HepG2 (cell line): ENCODE results near the gene FBP2.

ENCODE experiments used
- ATF2 ChIP-seq: sonication (generic); formaldehyde crosslinking; IDR thresholded peaks from 2 replicates; pipeline ENCODE4 v1.4.0; 2020; ENCODE audit warnings: missing genetic modification reagents
- CCAR2 ChIP-seq: fragments of 200-400 bp; formaldehyde crosslinking; optimal IDR thresholded peaks from 2 replicates; pipeline ENCODE3; 2018; ENCODE audit warnings: low read depth, mild to moderate bottlenecking, low read length, moderate library complexity
- EED ChIP-seq: sonication (generic); formaldehyde crosslinking; IDR thresholded peaks from 2 replicates; pipeline ENCODE4 v1.5.0; 2020; ENCODE audit warnings: mild to moderate bottlenecking, missing genetic modification reagents
- EP300 ChIP-seq, 3 experiments: sonication (generic) in 1 of 3; formaldehyde crosslinking in 1 of 3; IDR thresholded peaks; 2 replicates each; pipeline versions ENCODE4 v1.5.1 to v1.6.1; 2011 to 2020; ENCODE audit warnings: low read depth in 2 of 3, low read length in 2 of 3, borderline replicate concordance in 1 of 3, improper control_type of control experiment in 1 of 3, mild to moderate bottlenecking in 1 of 3, missing genetic modification reagents in 1 of 3, moderate library complexity in 1 of 3
- GABPA ChIP-seq, 2 experiments: IDR thresholded peaks; 2 replicates each; pipeline ENCODE4 v1.6.1; 2011 to 2016; ENCODE audit warnings: low read depth in 2 of 2, low read length in 1 of 2, missing biosample characterization in 1 of 2, missing genetic modification characterization in 1 of 2
- MAZ ChIP-seq, 2 experiments: sonication (generic) in 1 of 2; formaldehyde crosslinking in 1 of 2; IDR thresholded peaks; 2 replicates each; pipeline versions ENCODE4 v1.5.0 to v1.6.1; 2012 to 2020; ENCODE audit warnings: low read depth in 2 of 2, mild to moderate bottlenecking in 2 of 2, borderline replicate concordance in 1 of 2, improper control_type of control experiment in 1 of 2, low read length in 1 of 2, missing genetic modification reagents in 1 of 2, moderate library complexity in 1 of 2
- POLR2AphosphoS5 ChIP-seq: IDR thresholded peaks from 2 replicates; pipeline ENCODE4 v1.6.1; 2012; ENCODE audit warnings: low read depth, low read length
- SNAI1 ChIP-seq: sonication (generic); formaldehyde crosslinking; IDR thresholded peaks from 2 replicates; pipeline ENCODE4 v1.5.0; 2020; ENCODE audit warnings: mild to moderate bottlenecking, missing genetic modification reagents, borderline replicate concordance
- ZMYM2 ChIP-seq: sonication (generic); formaldehyde crosslinking; IDR thresholded peaks from 2 replicates; pipeline ENCODE4 v1.8.0; 2022; ENCODE audit warnings: mild to moderate bottlenecking, missing genetic modification reagents
- TF ChIP-seq, protein P1 (sequence below): sonication (generic); formaldehyde crosslinking; IDR thresholded peaks from 2 replicates; pipeline ENCODE4 v1.5.0; 2020; ENCODE audit warnings: mild to moderate bottlenecking, missing genetic modification reagents, moderate library complexity
- TF ChIP-seq, protein P2 (sequence below): sonication (generic); formaldehyde crosslinking; conservative IDR thresholded peaks from 2 replicates; pipeline ENCODE4 v1.8.1; 2023; ENCODE audit warnings: missing genetic modification reagents
- TF ChIP-seq, protein P3 (sequence below): IDR thresholded peaks from 2 replicates; pipeline ENCODE4 v1.6.1; 2012; ENCODE audit warnings: inconsistent platforms
- TF ChIP-seq, protein P4 (sequence below): sonication (generic); formaldehyde crosslinking; IDR thresholded peaks from 2 replicates; pipeline ENCODE4 v1.5.1; 2020; ENCODE audit warnings: mild to moderate bottlenecking, missing genetic modification reagents, borderline replicate concordance

GRCh38 chr9:94632737-94633136, 39.1 kb upstream of the FBP2 start:
- TF ChIP-seq, protein P1, sequence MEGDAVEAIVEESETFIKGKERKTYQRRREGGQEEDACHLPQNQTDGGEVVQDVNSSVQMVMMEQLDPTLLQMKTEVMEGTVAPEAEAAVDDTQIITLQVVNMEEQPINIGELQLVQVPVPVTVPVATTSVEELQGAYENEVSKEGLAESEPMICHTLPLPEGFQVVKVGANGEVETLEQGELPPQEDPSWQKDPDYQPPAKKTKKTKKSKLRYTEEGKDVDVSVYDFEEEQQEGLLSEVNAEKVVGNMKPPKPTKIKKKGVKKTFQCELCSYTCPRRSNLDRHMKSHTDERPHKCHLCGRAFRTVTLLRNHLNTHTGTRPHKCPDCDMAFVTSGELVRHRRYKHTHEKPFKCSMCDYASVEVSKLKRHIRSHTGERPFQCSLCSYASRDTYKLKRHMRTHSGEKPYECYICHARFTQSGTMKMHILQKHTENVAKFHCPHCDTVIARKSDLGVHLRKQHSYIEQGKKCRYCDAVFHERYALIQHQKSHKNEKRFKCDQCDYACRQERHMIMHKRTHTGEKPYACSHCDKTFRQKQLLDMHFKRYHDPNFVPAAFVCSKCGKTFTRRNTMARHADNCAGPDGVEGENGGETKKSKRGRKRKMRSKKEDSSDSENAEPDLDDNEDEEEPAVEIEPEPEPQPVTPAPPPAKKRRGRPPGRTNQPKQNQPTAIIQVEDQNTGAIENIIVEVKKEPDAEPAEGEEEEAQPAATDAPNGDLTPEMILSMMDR (CRISPR knock-in tag): no peak
- TF ChIP-seq POLR2AphosphoS5 (no peak), MAZ (IDR thresholded peaks at IDR 0.05; ENCODE audit: borderline replicate concordance, low read depth, low read length) (no peak), MAZ (CRISPR knock-in tag; IDR thresholded peaks at IDR 0.05; ENCODE audit: low read depth) (no peak), GABPA (IDR thresholded peaks at IDR 0.05; ENCODE audit: low read depth, low read length) (no peak), GABPA (CRISPR knock-in tag; IDR thresholded peaks at IDR 0.05; ENCODE audit: low read depth) (no peak), ATF2 (CRISPR knock-in tag) (no peak), EED (CRISPR knock-in tag) (no peak), CCAR2 (no peak), EP300 (IDR thresholded peaks at IDR 0.05; ENCODE audit: low read depth in 2 of 2, low read length in 2 of 2) (no peak), EP300 (CRISPR knock-in tag; IDR thresholded peaks at IDR 0.05; ENCODE audit: borderline replicate concordance) (no peak), SNAI1 (CRISPR knock-in tag) (no peak), ZMYM2 (CRISPR knock-in tag) (no peak)
- TF ChIP-seq, protein P2, sequence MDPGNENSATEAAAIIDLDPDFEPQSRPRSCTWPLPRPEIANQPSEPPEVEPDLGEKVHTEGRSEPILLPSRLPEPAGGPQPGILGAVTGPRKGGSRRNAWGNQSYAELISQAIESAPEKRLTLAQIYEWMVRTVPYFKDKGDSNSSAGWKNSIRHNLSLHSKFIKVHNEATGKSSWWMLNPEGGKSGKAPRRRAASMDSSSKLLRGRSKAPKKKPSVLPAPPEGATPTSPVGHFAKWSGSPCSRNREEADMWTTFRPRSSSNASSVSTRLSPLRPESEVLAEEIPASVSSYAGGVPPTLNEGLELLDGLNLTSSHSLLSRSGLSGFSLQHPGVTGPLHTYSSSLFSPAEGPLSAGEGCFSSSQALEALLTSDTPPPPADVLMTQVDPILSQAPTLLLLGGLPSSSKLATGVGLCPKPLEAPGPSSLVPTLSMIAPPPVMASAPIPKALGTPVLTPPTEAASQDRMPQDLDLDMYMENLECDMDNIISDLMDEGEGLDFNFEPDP (CRISPR knock-in tag): no peak
- TF ChIP-seq, protein P3, sequence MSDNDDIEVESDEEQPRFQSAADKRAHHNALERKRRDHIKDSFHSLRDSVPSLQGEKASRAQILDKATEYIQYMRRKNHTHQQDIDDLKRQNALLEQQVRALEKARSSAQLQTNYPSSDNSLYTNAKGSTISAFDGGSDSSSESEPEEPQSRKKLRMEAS: no peak
- TF ChIP-seq, protein P4, sequence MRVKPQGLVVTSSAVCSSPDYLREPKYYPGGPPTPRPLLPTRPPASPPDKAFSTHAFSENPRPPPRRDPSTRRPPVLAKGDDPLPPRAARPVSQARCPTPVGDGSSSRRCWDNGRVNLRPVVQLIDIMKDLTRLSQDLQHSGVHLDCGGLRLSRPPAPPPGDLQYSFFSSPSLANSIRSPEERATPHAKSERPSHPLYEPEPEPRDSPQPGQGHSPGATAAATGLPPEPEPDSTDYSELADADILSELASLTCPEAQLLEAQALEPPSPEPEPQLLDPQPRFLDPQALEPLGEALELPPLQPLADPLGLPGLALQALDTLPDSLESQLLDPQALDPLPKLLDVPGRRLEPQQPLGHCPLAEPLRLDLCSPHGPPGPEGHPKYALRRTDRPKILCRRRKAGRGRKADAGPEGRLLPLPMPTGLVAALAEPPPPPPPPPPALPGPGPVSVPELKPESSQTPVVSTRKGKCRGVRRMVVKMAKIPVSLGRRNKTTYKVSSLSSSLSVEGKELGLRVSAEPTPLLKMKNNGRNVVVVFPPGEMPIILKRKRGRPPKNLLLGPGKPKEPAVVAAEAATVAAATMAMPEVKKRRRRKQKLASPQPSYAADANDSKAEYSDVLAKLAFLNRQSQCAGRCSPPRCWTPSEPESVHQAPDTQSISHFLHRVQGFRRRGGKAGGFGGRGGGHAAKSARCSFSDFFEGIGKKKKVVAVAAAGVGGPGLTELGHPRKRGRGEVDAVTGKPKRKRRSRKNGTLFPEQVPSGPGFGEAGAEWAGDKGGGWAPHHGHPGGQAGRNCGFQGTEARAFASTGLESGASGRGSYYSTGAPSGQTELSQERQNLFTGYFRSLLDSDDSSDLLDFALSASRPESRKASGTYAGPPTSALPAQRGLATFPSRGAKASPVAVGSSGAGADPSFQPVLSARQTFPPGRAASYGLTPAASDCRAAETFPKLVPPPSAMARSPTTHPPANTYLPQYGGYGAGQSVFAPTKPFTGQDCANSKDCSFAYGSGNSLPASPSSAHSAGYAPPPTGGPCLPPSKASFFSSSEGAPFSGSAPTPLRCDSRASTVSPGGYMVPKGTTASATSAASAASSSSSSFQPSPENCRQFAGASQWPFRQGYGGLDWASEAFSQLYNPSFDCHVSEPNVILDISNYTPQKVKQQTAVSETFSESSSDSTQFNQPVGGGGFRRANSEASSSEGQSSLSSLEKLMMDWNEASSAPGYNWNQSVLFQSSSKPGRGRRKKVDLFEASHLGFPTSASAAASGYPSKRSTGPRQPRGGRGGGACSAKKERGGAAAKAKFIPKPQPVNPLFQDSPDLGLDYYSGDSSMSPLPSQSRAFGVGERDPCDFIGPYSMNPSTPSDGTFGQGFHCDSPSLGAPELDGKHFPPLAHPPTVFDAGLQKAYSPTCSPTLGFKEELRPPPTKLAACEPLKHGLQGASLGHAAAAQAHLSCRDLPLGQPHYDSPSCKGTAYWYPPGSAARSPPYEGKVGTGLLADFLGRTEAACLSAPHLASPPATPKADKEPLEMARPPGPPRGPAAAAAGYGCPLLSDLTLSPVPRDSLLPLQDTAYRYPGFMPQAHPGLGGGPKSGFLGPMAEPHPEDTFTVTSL (CRISPR knock-in tag): no peak
